Hepatocyte (in vitro differentiated cells): Measurements from ENCODE around the gene HEATR5B. TPM values are rescaled to one million over a fixed set of nuclear protein-coding genes. Genes with fewer than 3 reads are reported as not detected.

ENCODE experiments used
- DNase-seq: peaks from one replicate; pipeline ENCODE4 v3.0.0-alpha.2; 2016; ENCODE audit warnings: low spot score
- H2AFZ ChIP-seq: fragments of 200-600 bp; sonication (generic); 2 replicates; pipeline ENCODE4 v1.6.0; 2016; ENCODE audit warnings: antibody characterized with exemption, mild to moderate bottlenecking
- H3K27ac ChIP-seq: fragments of 200-600 bp; sonication (generic); 2 replicates; pipeline ENCODE4 v1.5.1; 2016; ENCODE audit warnings: mild to moderate bottlenecking
- H3K27me3 ChIP-seq: fragments of 200-600 bp; sonication (generic); 2 replicates; pipeline ENCODE4 v1.6.1; 2016
- H3K36me3 ChIP-seq: fragments of 200-600 bp; sonication (generic); replicated peaks from 2 replicates; pipeline ENCODE4 v1.5.1; 2016; ENCODE audit warnings: low read depth; ENCODE audit not compliant: insufficient read depth
- H3K4me1 ChIP-seq: fragments of 200-600 bp; sonication (generic); 2 replicates; pipeline ENCODE4 v1.5.1; 2016; ENCODE audit warnings: mild to moderate bottlenecking, moderate library complexity; ENCODE audit not compliant: insufficient read depth
- H3K4me2 ChIP-seq: fragments of 200-600 bp; sonication (generic); 2 replicates; pipeline ENCODE4 v1.6.0; 2016
- H3K4me3 ChIP-seq: fragments of 200-600 bp; sonication (generic); 2 replicates; pipeline ENCODE4 v1.5.1; 2016; ENCODE audit warnings: mild to moderate bottlenecking
- H3K79me2 ChIP-seq: fragments of 200-600 bp; sonication (generic); 2 replicates; pipeline ENCODE4 v1.6.0; 2017; ENCODE audit warnings: mild to moderate bottlenecking
- H3K9me2 ChIP-seq: fragments of 200-600 bp; sonication (generic); replicated peaks from 2 replicates; pipeline ENCODE4 v1.6.0; 2017; ENCODE audit warnings: mild to moderate bottlenecking; ENCODE audit not compliant: insufficient read depth
- H3K9me3 ChIP-seq: fragments of 200-600 bp; sonication (generic); 2 replicates; pipeline ENCODE4 v1.5.1; 2016; ENCODE audit warnings: low read depth, mild to moderate bottlenecking
- H4K20me1 ChIP-seq: fragments of 200-600 bp; sonication (generic); 2 replicates; pipeline ENCODE4 v1.6.0; 2016; ENCODE audit warnings: mild to moderate bottlenecking; ENCODE audit not compliant: insufficient read depth, poor library complexity, severe bottlenecking
- EZH2 ChIP-seq: fragments of 200-600 bp; sonication (generic); IDR thresholded peaks from 2 replicates; pipeline ENCODE4 v1.6.1; 2016; ENCODE audit warnings: antibody characterized with exemption, mild to moderate bottlenecking, borderline replicate concordance
- EZH2phosphoT487 ChIP-seq: fragments of 200-600 bp; sonication (generic); IDR thresholded peaks from one replicate; pipeline ENCODE4 v1.6.1; 2018; ENCODE audit warnings: antibody characterized with exemption, mild to moderate bottlenecking, low read depth, moderate library complexity; ENCODE audit not compliant: unreplicated experiment, severe bottlenecking
- WGBS: methylation state at CpG from one replicate; pipeline ENCODE4 v1.1.6; 2016; ENCODE audit warnings: low lambda C conversion rate; ENCODE audit errors: missing lambda C conversion rate; 5-methylcytosine and 5-hydroxymethylcytosine counted together
- polyA plus RNA-seq: library from polyadenylated mRNA; unstranded; fragments of >200 nt; fragmentation: Nextera tagmentation; extraction: Ambion mirVana; gene quantifications from 2 replicates; pipeline ENCODE4 v1.2.1, GENCODE V29; 2016
- total RNA-seq: library from RNA; depleted of rRNA; stranded (reverse); fragments of >200 nt; gene quantifications from 2 replicates; pipeline ENCODE4 v1.2.3, GENCODE V29; 2014
- TF ChIP-seq, protein P1 (sequence below): fragments of 200-600 bp; sonication (generic); IDR thresholded peaks from 2 replicates; pipeline ENCODE4 v1.5.1; 2016; ENCODE audit warnings: antibody characterized with exemption, mild to moderate bottlenecking; ENCODE audit not compliant: poor library complexity

The HEATR5B gene
- total and polyA plus RNA-seq, 2 experiments from 2014 or later = 5.1 to 25.1 TPM

DNA sequence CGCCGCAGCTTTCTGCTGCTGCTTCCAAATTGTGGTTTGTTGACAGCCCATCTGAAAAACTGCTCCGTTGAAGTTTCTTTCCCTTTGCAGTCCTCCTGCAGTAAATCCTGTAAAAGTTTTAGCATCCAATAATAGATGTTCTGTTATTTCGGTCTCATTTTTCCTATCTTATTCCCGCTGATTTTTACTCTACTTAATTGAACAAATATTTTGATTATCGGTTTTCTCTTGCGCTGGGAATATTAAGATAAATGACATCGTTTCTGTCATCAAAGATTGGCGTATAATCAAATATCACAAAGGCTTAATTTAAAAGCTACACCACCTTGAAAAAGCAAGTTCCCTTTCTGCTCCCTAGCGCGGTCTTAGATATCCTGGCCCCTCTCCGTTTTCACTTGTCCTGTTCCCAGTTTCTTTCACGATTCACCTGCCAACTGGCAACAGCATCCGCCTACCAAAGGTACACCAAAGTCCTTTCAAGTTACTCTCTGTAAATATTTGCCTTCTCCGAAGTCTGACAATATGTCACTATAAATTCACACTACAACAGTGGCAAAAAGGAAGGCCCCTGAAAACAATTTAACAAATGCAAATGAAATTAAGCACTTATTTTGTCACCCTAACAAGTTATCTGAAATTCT is 116.8 kb downstream of the HEATR5B start:
- Histone ChIP-seq H3K79me2 (peaks cover 26% of the 10 kb centered on the region), H3K27me3 (no peaks in the 10 kb centered on the region), H3K4me2 (peak overlapping the region; percentile 87), H3K4me1 (peaks cover 9% of the 10 kb centered on the region), H3K27ac (peak overlapping the region; percentile 90), H3K4me3 (peak overlapping the region; percentile 63), H3K9me2 (no peaks in the 10 kb centered on the region), H4K20me1 (no peaks in the 10 kb centered on the region), H3K9me3 (no peaks in the 10 kb centered on the region), H2AFZ (peak overlapping the region; percentile 93), H3K36me3 (no peaks in the 10 kb centered on the region)
- 22% methylated on average over 15 of the region's 15 CpGs for WGBS
- TF ChIP-seq EZH2 (no peak), EZH2phosphoT487 (no peak)
- TF ChIP-seq, protein P1, sequence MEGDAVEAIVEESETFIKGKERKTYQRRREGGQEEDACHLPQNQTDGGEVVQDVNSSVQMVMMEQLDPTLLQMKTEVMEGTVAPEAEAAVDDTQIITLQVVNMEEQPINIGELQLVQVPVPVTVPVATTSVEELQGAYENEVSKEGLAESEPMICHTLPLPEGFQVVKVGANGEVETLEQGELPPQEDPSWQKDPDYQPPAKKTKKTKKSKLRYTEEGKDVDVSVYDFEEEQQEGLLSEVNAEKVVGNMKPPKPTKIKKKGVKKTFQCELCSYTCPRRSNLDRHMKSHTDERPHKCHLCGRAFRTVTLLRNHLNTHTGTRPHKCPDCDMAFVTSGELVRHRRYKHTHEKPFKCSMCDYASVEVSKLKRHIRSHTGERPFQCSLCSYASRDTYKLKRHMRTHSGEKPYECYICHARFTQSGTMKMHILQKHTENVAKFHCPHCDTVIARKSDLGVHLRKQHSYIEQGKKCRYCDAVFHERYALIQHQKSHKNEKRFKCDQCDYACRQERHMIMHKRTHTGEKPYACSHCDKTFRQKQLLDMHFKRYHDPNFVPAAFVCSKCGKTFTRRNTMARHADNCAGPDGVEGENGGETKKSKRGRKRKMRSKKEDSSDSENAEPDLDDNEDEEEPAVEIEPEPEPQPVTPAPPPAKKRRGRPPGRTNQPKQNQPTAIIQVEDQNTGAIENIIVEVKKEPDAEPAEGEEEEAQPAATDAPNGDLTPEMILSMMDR = no peak
- peak; percentile 35 for DNase-seq

DNA sequence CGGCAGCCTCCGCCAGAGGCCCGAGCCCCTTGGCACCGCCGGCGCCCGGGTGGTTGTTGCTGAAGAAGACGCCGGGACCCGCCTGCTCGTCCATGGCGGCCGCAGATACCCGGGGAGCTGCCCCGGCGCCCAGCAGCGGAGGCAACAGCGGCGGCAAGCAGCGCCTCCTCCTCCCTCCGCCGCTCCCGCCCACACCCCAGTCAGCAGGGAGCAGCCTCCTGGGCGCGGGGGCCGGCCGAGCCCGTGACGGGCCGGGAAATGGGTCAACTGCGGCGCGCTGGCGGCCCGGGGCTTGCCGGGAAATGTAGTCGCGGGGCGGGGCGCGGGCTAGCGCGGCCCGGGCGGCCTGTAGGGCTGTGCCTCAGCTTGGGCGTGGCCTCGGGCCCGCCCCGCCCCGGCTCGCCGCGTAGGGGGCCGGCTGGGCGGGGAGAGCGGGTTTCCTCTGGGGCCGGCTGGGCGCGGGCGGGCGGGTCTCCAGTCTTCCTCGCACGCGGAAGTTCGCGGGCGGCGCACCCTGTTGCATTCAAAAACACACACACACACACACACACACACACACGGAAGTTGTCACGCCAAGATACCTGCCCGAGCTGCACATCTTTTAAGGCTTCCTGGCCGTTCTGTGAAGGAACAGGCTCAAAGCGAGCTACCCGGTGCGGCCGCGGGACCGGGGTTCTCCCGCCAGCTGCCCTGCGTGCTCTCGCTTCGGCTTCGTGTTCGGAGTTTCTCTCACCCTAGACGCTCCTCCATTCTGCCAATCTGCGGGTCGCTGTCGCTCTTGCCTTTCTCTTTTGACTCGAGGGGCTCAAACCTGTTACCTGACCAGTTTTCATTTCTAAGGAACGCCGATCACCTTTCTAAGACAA is 117.6 kb downstream of the HEATR5B start, which contains the start of gene STRN:
STRN (minus strand) TSS at position 167 of the 866 bp plus-strand sequence; CDS start at position 94, 73 bp downstream.
- no peaks in the 10 kb centered on the region for H3K9me2 ChIP-seq
- peaks cover 9% of the 10 kb centered on the region for H3K4me1 ChIP-seq
- peak within 1 kb of the TSS; percentile 63 for H3K4me3 ChIP-seq
- WGBS = 2% methylated on average over 62 of the region's 91 CpGs
- H3K36me3 ChIP-seq = no peaks in the 10 kb centered on the region
- peak within 1 kb of the TSS; percentile 93 for H2AFZ ChIP-seq
- H3K27ac ChIP-seq = peak within 1 kb of the TSS; percentile 96
- no peaks in the 10 kb centered on the region for H3K27me3 ChIP-seq
- H4K20me1 ChIP-seq = no peaks in the 10 kb centered on the region
- no peak for TF ChIP-seq EZH2
- TF ChIP-seq, protein P1 = no peak
- no peak for TF ChIP-seq EZH2phosphoT487
- no peaks in the 10 kb centered on the region for H3K9me3 ChIP-seq
- H3K4me2 ChIP-seq = peak within 1 kb of the TSS; percentile 87
- H3K79me2 ChIP-seq = peaks cover 33% of the 10 kb centered on the region
- DNase-seq = peak; percentile 99

DNA sequence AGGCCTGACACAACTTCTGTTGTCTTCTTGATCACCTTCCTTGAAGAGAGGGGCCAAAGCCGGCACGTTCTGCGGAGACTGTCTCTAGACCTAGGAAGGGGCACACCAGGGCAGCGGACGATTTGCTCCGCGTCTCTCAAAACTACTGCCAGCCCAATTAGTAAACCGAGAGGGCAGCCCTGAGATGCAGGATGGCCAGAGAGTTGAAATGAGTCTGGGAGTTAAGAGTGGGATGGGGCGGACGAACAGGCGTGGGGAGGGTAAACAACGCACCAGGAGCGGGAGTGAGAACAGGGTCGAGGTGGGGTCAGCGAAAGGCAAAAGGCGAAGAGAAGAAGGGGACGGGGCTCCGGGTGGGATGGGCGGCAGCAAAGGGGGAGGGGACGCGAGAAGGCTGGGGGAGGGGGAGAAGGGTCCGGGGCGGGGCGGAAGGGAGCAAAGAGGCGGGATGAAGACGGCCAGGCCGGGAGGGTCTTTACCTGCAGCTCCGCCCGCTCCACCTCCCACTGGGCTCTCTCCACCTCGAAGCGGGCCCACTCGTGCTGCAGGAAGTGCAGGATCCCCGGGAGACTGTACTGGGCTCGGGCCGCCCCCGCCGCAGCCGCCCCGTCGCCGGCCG is 118.3 kb downstream of the HEATR5B start:
- Histone ChIP-seq H3K4me1 (peaks cover 9% of the 10 kb centered on the region), H3K9me3 (no peaks in the 10 kb centered on the region), H2AFZ (peak overlapping the region; percentile 83), H3K27ac (peak overlapping the region; percentile 96), H3K79me2 (peaks cover 41% of the 10 kb centered on the region), H3K4me2 (peak overlapping the region; percentile 80), H3K4me3 (peak overlapping the region; percentile 58), H4K20me1 (no peaks in the 10 kb centered on the region), H3K27me3 (no peaks in the 10 kb centered on the region), H3K9me2 (no peaks in the 10 kb centered on the region), H3K36me3 (no peaks in the 10 kb centered on the region)
- 2% methylated on average over 22 of the region's 42 CpGs for WGBS
- TF ChIP-seq EZH2phosphoT487 = no peak
- TF ChIP-seq, protein P1 = no peak
- no peak for TF ChIP-seq EZH2
- peak; percentile 73 for DNase-seq
